Gastroesophageal sphincter (tissue), 2 donors: ENCODE results near the gene RUFY3.
"Not testable (repeated sequence)": the region's sequence is repeated elsewhere in the genome, so short reads cannot be mapped to it uniquely, and the experiment has no call there.

ENCODE experiments used
- POLR2A ChIP-seq, 2 donors: fragments of 450-650 bp; IDR thresholded peaks; one replicate each; pipeline ENCODE4 v1.6.1; 2017; ENCODE audit warnings: antibody characterized with exemption in 2 of 2, mild to moderate bottlenecking in 2 of 2, moderate library complexity in 1 of 2
- POLR2AphosphoS5 ChIP-seq: sonication (generic); formaldehyde crosslinking; IDR thresholded peaks from one replicate; pipeline ENCODE4 v1.6.1; 2017; ENCODE audit warnings: antibody characterized with exemption

- TF ChIP-seq POLR2AphosphoS5; POLR2A (IDR thresholded peaks at IDR 0.05): not testable (repeated sequence)
Observed at GRCh38 chr4:70735915-70736314, 14.2 kb downstream of the RUFY3 start.
